Measurements from ENCODE around the gene ERC1. TPM values are rescaled to one million over a fixed set of nuclear protein-coding genes. Genes with fewer than 3 reads are reported as not detected.

The ERC1 gene
- total RNA-seq, 2 donors from 2014 or later, result 18.9 to 72.9 TPM

- WGBS, result 25% methylated on average over 29 of the region's 29 CpGs
- peak; percentile 59 for DNase-seq (ENCODE audit: low spot score)
Observed at GRCh38 chr12:1518591-1519516, 527.8 kb downstream of the ERC1 start.

GRCh38 chr12:1519642-1520041 lies 528.6 kb downstream of the ERC1 start:
- DNase-seq (ENCODE audit: low spot score), result no peak
- H3K27me3 ChIP-seq (replicated peaks; ENCODE audit: insufficient read depth), result no peaks in the 10 kb centered on the region
- no peaks in the 10 kb centered on the region for H3K9me3 ChIP-seq
- intact Hi-C loops (cut with DNase I), result no loop called here
- 32% methylated on average over 5 of the region's 5 CpGs for WGBS
- H3K4me3 ChIP-seq, result no peak overlapping the region
- TF ChIP-seq CTCF (IDR thresholded peaks at IDR 0.05) (no peak), POLR2A (IDR thresholded peaks at IDR 0.05) (no peak), POLR2AphosphoS5 (IDR thresholded peaks at IDR 0.05) (no peak)
- no peaks in the 10 kb centered on the region for H3K36me3 ChIP-seq
- no peaks in the 10 kb centered on the region for H3K4me1 ChIP-seq (replicated peaks)
- no peak overlapping the region for H3K27ac ChIP-seq

More at GRCh38 chr12:1518591-1519516, 527.8 kb downstream of the ERC1 start:
- H3K27me3 ChIP-seq (replicated peaks; ENCODE audit: insufficient read depth), result no peaks in the 10 kb centered on the region
- H3K4me1 ChIP-seq (replicated peaks), result no peaks in the 10 kb centered on the region
- intact Hi-C loops (cut with DNase I), result no loop called here
- TF ChIP-seq CTCF (IDR thresholded peaks at IDR 0.05), result no peak
- no peak for TF ChIP-seq POLR2A (IDR thresholded peaks at IDR 0.05)
- TF ChIP-seq POLR2AphosphoS5 (IDR thresholded peaks at IDR 0.05), result peak; percentile 59
- no peaks in the 10 kb centered on the region for H3K36me3 ChIP-seq
- no peak overlapping the region for H3K27ac ChIP-seq
- H3K4me3 ChIP-seq, result peak overlapping the region in 1 of 2 donors; percentile 1
- no peaks in the 10 kb centered on the region for H3K9me3 ChIP-seq

DNA sequence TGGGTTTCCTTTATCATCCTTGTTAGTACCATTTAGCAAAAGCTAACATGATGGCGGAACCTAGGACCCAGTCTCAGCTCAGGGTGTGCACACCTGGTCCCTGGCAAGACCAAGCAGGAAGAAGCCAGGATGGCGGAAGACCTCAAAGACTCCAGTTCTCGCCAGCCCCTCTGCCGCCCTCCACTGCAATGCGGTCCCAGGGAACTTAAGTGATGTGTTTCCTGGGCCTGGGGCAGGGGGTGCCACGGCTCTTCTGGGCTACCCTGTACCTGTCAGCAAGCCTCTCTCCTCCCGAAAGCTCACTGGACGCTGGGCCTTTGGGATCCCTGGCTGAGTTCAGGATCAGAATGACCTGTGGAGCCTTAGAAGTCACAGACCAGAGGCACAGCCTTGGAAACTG lies 532.0 kb downstream of the ERC1 start:
- H3K27ac ChIP-seq, result no peak overlapping the region
- WGBS, result 86% methylated on average over 5 of the region's 8 CpGs
- H3K4me3 ChIP-seq, result no peak overlapping the region
- intact Hi-C loops (cut with DNase I), result no loop called here
- no peaks in the 10 kb centered on the region for H3K27me3 ChIP-seq (replicated peaks; ENCODE audit: insufficient read depth)
- no peaks in the 10 kb centered on the region for H3K9me3 ChIP-seq
- DNase-seq (ENCODE audit: low spot score), result no peak
- no peaks in the 10 kb centered on the region for H3K36me3 ChIP-seq
- TF ChIP-seq CTCF (IDR thresholded peaks at IDR 0.05) (no peak), POLR2A (IDR thresholded peaks at IDR 0.05) (no peak), POLR2AphosphoS5 (IDR thresholded peaks at IDR 0.05) (no peak)
- H3K4me1 ChIP-seq (replicated peaks), result no peaks in the 10 kb centered on the region

DNA sequence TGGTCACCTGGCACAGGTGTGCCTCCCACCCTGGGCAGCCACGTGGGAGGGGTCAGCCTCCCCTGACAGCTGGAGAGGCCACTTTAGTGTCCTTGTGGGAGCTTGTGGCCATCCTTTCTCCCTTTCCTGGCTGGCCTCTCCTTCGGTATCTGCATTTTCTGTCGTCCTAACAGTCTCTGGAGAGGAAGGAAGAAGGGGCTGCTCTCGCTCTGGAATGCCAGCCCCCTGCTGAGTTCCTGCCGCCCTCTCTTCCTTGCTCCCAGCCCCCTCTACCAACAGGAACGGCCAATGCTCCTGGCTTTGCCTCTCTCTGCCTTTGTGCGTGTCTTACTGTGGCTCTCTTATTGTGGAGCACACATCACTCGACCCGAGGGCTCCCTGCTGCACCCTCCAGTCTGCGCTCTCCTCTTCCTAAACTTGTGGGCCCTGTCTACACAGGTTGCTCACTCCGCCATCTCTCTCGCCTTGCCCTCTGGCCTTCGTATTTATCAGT lies 532.6 kb downstream of the ERC1 start:
- Histone ChIP-seq H3K4me1 (replicated peaks) (no peaks in the 10 kb centered on the region), H3K27ac (no peak overlapping the region), H3K27me3 (replicated peaks; ENCODE audit: insufficient read depth) (no peaks in the 10 kb centered on the region), H3K9me3 (no peaks in the 10 kb centered on the region), H3K4me3 (no peak overlapping the region), H3K36me3 (no peaks in the 10 kb centered on the region)
- 78% methylated on average over 13 of the region's 13 CpGs for WGBS
- no peak for DNase-seq (ENCODE audit: low spot score)
- intact Hi-C loops (cut with DNase I), result no loop called here
- no peak for TF ChIP-seq POLR2A (IDR thresholded peaks at IDR 0.05)
- no peak for TF ChIP-seq POLR2AphosphoS5 (IDR thresholded peaks at IDR 0.05)
- TF ChIP-seq CTCF (IDR thresholded peaks at IDR 0.05), result no peak
